GM19395 (cell line): ENCODE measurements around the gene WBP1L.
"Not testable (repeated sequence)": the region's sequence is repeated elsewhere in the genome, so short reads cannot be mapped to it uniquely, and the experiment has no call there.

Experiments
- ATAC-seq: cut with Tn5 transposase; IDR thresholded peaks from one replicate; pipeline ENCODE4 v1.9.1; 2021; ENCODE audit warnings: mild to moderate bottlenecking, moderate library complexity; ENCODE audit not compliant: unreplicated experiment

WBP1L gene

DNA sequence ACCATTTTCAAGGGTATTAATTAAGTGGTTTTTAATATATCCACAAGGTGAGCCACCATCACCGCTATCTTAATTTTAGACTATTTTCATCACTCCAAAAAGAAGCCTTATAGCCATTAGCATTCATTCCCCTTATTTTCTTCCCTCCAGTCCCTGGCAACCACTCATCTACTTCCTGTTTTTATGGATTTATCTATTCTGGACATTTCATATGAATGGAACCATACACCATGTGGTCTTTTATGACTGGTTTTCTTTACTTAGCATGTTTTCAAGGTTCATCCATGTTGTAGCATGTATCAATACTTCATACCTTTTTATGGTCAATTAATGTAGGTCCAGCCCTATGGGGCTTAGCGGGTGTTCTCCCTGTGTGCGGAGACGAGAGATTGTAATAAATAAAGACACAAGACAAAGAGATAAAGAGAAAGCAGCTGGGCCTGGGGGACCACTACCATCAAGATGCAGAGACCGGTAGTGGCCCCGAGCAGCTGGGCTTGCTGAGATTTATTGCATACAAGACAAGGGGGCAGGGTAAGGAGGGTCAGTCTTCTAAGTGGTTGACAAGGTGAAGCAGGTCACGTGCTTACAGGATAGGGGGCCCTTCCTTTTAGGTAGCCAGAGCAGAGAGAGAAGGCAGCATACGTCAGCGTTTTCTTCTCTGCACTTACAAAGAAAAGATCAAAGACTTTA, 14.6 kb downstream of the WBP1L start:
- no peak for ATAC-seq

DNA sequence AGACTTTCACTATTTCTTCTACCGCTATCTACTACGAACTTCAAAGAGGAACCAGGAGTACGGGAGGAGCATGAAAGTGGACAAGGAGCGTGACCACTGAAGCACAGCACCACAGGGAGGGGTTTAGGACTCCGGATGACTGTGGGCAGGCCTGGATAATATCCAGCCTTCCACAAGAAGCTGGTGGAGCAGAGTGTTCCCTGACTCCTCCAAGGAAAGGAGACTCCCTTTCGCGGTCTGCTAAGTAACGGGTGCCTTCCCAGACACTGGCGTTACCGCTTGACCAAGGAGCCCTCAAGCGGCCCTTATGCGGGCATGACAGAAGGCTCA, 15.2 kb downstream of the WBP1L start:
- ATAC-seq = not testable (repeated sequence)

DNA sequence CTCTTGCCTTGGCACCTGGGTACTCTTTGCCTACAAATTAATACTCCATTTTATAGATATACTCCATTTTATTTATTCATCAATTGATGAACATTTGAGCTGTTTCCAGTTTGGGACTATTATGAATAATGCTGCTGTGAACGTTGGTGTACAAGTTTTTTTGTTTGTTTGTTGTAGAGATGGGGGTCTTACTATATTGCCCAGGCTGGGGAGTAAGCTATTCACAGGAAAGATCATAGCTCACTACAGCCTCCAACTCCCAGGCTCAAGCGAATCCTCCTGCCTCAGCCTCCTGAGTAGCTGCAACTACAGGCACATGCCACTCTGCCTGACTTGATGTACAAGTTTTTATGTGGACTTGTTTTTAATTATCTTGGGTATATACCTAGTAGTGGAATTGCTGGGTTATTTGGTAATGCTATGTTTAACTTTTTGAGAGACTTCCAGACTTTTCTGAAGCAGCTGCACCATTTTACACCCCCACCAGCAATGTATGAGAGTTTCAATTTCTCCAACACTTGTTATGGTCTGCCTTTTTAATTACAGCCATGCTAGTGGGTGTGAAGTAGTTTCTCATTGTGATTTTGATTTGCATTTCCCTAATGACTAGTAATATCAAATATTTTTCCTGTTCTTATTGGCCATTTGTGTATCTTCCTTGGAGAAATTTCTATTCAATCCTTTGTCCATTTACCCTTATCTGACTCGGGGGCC, 15.9 kb downstream of the WBP1L start:
- no peak for ATAC-seq

DNA sequence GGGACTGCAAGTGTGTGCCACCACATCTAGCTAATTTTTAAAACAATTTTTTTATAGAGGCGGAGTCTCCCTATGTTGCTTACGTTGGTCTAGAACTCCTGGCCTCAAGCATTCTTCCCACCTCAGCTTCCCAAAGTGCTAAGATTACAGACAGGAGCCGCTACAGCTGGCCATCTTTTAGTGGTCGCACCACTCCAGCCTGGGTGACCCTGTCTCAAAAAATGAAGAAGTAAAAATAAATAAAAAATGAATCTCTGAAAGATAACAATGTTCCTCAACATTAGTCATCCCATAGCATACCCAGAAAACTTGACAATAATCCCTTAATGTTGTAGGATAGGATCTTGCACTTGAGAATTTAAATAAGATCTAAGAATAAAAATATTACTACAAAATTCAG, 18.2 kb downstream of the WBP1L start:
- no peak for ATAC-seq

DNA sequence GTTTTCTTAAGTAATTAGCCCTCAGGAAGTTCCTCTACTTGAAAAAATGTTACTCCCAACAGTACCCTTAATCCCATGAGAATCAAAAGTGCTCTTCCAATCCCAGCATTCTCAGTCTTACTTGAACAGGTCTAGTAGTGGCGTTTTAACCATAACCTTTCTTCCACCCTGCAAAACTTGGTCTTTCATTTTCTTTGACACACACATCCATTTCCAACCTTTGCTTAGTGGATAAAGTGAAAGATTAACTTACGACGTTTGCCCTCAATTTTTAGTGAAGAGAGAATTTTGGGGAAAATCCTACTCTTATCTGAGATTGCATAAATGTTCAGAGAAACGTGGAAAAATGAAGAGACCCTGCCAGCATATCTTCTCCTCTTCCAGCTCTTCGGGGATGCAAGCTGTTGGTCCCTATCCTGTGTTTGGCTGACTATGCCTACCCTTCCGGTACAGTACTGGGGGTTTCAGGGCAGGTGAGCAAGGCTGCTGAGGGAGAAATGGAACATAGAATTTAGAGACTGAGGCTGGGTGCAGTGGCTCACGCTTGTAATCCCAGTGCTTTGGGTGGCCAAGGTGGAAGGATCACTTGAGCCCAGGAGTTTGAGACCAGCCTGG, 18.8 kb downstream of the WBP1L start:
- no peak for ATAC-seq

DNA sequence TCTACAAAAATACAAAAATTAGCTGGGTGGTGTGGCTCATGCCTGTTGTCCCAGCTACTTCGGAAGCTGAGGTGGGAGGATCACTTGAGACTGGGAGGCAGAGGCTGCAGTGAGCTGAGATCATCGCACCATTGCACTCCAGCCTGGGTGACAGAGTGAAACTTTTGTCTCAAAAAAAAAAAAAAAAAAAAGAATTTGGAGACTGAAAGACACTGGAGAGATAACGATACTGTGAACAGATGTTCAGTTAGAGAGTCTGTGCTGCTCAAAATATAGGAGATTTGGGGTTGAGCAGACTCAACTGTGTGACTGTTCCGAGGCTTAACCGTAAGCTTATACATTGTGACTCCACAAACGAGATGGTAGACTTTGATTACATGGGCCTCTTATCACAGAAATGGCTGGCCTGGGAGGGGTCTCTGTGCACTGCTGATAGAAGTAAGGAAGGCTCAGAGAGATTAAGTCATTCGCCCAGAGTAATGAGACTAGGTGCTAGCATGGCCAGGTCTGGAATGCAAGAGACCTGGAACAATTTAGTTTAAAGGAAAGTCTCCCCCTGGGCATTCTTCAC, 19.4 kb downstream of the WBP1L start:
- no peak for ATAC-seq

DNA sequence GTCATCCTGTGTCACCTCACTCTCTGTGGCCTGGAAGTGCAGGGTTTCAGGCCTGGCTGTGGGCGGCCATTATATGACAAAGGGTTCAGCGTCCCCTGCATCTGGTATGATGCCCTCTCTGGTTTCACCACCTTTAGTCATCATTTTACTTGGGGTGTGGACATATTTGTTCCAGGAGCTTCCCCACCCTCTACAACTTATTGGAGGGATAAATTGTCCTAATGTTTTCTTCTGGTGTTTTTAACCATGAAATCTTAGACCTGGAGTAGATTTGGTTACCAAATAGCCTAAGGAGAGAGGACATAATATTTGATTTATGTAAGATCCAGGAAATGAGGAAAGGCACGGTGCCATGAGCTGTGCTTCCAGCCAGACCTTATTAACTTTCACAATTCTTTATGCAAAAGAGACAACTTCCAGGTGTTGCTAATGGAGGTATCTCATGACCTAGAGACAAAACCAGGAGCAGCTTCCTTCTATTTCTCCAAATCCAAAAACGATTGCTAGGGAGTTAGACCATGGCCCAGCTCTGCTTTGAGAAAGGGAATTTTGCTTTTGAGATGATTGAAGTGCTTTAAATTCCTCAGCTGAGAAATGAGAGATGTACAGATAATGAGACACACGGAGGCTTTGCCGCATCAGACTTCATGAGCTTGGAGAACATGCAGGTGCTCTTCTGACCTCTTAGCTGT, 20.9 kb downstream of the WBP1L start:
- no peak for ATAC-seq

DNA sequence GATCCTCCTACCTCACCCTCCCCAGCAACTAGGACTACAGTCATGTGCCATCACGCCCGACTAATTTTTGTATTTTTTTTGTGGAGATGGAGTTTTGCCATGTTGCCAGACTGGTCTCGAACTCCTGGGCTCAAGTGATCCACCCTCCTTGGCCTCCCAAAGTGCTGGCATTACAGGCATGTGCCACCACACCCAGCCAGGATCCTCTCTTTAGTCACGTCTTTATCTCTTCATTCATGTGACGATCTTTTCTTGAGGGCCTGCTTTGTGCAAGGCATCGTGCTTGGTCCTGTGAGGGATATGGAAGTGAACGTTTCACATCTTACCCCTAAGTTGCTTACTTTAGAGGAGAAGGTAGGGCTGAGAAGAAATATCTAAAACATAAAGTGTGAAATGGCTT, 21.6 kb downstream of the WBP1L start:
- ATAC-seq = no peak

DNA sequence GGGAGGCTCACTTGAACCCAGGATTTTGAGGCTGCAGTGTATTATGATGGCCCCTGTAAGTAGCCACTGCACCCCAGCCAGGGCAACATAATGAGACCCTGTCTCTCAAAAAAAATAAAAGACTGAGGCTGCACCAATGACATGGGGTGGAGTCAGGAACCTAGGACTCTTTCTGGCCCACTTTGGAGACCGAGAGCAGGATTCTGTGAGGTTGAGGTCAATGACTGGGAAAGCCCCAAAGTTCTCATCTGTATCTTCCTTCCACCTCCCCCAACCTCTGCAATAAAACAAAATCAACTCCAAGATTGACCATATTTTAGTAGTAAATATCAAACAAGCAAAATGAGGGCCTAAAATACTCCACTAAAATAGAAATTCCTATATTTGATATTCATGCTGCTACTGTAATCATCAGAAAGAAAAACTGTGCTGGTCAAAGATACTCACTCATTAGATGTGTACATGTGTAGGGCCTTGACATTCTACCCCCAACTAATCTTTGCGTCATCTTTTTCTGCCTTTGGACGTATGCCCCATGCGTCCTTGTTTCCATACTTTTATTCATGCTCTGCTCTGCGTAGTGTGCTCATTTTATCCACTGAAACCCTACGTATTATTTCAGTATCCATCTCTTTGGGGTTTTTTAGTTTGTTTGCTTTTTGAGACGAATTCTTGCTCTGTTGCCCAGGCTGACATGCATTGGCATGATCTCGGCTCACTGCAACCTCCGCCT, 23.8 kb downstream of the WBP1L start:
- no peak for ATAC-seq

DNA sequence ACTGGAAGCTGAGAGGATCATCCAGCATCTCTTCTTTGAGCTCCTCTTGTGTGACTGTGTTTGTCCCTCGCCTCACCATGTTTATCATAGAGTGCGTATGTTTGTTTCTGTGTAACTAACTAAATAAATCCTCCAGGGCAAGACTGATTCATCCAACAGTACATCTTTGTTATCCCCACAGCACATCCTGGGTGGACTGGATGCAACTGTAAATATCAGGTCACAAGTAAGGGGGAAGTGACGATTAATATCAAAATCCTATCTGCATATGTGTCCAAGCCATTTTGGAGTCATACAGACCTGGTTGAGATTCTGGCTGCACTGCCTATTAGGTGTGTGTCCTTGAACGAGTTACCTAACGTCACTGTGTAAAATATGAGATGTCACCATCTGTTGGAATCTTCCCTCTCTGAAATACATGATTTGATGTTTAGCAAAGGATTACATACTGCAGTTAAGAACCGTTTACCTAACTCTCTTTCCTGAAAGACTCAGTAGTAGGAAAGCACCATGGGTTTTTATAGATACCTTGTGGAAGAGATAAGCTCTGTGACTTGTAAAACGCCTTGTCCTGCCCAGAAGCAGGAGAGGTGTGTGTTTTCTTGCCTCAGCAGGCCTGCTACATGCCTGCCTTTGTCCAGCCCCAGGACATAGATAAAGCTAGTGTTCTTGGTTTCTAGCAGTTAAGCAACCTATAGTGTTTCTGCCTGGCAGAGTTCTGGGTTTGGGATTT, 25.8 kb downstream of the WBP1L start:
- ATAC-seq = no peak

DNA sequence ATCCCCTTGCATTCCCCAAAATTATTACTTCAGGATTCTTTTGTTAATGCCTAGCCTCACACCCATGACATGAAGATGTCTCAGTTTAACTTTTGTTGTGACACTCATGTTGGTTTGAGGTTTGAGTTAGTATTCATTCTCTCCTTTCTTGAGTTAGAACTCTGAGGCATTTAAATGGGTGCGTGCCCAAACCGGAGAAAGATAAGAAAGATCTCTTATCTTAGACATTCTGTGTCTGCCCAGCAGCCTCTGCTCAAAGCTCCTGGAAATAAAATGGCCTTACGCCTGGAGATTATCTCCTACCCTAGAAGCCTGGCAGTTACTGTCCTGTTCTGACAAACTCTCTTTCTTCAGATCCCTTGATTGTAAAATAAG, 26.3 kb downstream of the WBP1L start:
- no peak for ATAC-seq

DNA sequence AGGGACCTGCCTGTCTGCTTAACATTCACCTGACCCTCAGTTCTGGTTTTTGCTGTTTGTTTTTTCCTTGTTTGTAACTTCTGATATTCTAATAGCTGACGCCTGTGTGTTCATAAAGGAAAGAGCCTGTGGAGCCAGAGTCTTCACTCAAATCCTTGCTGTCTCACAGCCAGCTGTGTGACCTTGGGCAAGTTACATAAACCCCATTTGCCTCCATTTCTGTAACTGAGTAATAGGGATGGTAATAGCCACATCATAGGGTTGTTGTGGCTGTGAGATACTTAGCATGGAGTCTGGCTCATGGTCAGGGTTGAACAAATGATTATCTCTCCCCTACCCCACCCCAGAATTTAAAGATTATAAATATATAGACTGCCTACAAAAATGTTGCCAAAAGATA, 27.0 kb downstream of the WBP1L start:
- ATAC-seq = no peak

DNA sequence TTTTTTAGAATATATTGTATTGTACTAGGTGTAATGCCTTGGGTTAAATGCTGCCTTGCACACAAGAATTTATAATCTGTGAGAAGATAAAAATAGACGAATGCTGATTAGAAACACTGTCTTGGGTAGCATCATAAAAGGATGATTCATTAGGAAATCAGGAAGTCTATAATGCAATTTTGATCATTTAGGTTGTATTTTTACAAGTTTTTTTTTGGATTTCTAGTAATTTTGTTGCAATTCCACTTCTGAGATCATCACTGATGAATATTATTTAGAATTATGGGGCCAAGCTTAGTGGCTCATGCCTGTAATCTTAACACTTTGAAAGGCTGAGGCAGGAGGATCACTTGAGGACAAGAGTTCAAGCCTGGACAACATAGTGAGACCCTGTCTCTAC, 29.6 kb downstream of the WBP1L start:
- no peak for ATAC-seq

DNA sequence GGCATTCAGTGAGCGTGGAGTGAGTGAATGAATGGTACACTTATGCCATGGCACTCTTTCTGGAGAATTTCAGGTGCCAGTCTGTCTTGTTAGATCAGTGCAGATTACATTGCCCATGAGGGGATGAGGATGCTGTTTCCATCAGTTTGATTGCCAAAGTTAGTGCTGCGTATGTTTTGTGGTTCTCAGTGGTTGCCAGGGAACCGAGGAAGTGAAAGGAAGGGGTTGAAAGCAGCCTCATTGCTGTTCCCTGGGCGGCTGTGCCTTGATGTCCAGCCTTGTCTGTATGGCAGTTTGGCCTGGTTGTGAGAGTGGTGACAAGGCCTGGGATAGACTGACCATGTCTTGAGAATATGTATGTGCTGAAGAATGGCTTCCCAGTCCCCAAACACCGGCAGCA, 30.2 kb downstream of the WBP1L start:
- peak; percentile 43 for ATAC-seq

DNA sequence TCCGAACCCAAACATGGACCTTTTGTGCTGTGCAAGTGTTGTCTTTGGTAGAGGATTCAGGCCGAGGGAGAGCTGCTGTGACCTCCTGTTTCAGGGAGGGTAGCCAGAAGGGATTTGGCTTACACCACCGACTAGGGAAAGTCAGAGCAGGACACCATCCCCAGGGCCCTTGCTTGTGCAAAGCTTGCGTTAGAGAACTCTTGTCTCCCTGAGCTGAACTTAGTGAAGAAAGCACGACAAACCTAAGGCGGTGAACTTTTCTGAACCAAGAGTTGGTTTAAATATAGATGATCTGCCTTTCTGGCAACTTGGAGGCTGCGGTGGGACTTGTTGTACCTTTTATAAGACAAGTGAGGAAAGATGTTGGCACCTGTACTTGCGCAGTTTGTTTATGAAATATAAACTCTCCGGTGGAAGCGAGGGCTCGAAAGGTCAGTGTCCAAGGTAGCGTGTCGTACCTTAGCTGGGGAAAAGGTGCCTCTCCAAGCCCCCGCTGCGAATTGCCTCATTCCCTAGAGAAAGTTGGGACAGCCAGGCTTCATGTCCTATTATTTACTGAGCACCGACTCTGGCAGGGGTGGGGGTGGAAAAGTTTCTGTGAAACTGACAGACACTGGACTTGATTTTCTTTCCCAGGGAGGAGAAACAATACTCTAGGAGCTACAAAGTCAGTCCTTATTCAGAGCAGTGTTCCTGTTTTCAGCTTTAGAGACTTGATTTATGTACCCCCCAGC, 31.6 kb downstream of the WBP1L start:
- ATAC-seq = no peak

DNA sequence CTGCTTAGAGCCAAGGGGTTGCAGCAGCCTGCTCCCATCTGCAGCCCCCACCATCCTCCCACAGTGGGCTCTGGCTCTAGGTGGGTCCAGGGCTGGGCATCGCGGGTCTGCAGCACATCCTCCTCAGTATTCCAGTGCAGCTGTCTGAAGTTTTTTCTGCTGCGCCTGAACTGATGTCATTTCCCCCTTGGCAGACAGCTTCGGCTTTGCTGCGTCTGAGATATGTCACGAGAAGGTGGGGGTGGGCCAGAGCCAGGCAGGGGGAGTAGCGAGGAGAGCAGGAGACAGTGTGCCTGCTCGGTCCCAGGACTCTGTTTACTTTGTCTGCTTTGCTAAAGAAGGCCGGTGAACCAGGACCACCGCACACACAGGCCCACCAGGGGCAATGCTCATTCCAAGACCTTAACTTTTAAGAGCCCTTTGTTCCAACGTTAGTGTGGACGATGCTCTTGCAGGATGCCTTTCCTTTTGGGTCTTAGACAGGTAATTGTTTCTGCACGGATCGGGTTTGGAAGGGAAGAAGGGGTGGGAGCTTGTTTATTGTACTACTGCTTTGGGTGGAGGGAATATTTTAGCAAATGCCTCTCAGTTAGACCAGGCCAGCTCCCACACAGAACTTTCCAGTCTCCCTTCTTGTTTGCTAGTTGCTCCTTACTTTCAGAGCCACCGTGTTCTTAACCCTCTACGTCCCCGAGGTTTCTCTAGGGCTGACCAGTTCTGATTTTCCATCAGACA, 32.4 kb downstream of the WBP1L start:
- ATAC-seq = no peak

DNA sequence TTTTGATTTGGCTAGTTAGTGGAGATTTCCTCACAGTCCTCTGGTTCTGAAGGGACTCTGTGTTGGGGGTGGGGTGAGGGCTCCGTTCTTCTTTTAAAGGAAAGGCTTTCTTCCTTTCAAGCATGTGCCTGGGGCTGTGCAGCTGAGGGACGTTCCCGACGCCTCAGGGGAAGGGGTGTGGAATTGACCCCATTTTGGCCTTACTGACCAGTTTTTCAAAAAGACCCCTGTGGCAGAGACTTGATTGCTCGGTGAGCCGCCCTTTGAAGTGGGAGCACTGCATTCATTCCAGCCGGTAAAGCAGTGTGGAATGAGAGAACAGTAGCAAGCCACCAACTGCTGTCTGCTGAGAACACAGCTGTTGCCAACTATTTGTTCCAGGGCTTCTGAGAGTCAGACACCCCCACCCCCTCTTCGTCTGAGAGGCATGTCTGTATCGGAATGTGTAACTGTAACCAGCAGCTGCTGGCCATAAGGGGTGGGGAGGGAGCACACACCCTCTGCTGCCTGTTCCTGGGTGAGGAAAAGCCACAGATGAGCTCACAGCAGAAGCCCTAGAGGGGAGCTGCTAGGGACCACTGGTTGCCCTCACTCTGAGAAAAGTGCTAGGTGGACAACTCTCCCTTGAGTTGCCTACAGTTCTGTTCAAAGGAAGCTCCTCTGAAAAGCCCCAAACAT, 33.2 kb downstream of the WBP1L start:
- no peak for ATAC-seq

DNA sequence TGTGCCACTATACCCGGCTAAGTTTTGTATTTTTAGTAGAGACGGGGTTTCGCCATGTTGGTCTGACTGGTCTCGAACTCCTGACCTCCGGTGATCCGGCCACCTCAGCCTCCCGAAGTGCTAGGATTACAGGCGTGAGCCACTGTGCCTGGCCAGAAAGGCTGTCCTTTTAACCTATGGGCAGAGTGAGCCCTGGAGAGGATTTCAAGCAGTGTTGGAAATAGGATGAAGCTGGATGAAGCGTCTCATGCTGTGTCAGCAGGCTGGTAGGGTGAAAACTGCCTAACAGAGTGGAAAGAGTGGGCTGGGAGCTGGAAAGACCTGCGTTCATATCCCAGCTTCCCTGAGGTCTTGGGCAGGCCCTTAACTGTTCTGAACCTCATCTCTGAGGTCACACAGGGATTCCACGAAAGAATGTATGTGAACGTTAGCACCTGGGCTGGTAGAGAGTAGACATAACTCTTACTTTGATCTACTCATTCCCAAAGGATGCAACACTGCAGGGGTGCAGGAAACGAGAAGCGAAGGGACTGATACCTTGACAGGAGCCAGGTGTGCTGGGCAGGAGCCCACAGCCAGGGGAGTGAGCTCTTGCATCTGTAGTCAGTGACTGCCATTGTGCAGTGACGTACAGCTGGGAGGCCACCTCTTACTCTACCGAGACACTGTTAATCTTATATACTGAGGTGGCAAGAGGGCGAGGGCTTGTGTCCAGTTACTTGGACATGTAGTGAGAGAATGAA, 34.1 kb downstream of the WBP1L start:
- ATAC-seq = no peak
